Osteoblast (primary cell): ENCODE results near the gene PTPRD. TPM values are rescaled to one million over a fixed set of nuclear protein-coding genes. Genes with fewer than 3 reads are reported as not detected.

Experiments used
- DNase-seq: peaks from one replicate; pipeline ENCODE4 v3.0.0; 2011; ENCODE audit warnings: low spot score, mixed read lengths; ENCODE audit not compliant: insufficient read length; ENCODE audit errors: missing footprints
- H2AFZ ChIP-seq: 2 replicates; pipeline ENCODE4 v1.6.0; 2011; ENCODE audit warnings: mild to moderate bottlenecking, low read length
- H3K27ac ChIP-seq: 2 replicates; pipeline ENCODE4 v1.5.1; 2011; ENCODE audit warnings: mild to moderate bottlenecking, low read depth, low read length, moderate library complexity
- H3K27me3 ChIP-seq: 2 replicates; pipeline ENCODE4 v1.6.0; 2012; ENCODE audit warnings: mild to moderate bottlenecking, control low read depth, inconsistent platforms, low read length, moderate library complexity; ENCODE audit not compliant: insufficient read depth
- H3K36me3 ChIP-seq: 2 replicates; pipeline ENCODE4 v1.5.1; 2011; ENCODE audit warnings: mild to moderate bottlenecking, low read length, control low read depth, moderate library complexity; ENCODE audit not compliant: insufficient read depth
- H3K4me1 ChIP-seq: 2 replicates; pipeline ENCODE4 v1.5.1; 2011; ENCODE audit warnings: mild to moderate bottlenecking, low read length, control low read depth, moderate library complexity; ENCODE audit not compliant: insufficient read depth
- H3K4me2 ChIP-seq: 2 replicates; pipeline ENCODE4 v1.6.0; 2011; ENCODE audit warnings: mild to moderate bottlenecking, low read length; ENCODE audit not compliant: insufficient read depth
- H3K4me3 ChIP-seq: fragments of 200-600 bp; sonication (generic); 3 replicates; pipeline ENCODE4 v1.5.1; 2012; ENCODE audit warnings: mild to moderate bottlenecking, low read length, inconsistent platforms; ENCODE audit not compliant: insufficient read depth
- H3K79me2 ChIP-seq: 2 replicates; pipeline ENCODE4 v1.6.0; 2012; ENCODE audit warnings: mild to moderate bottlenecking, low read length, control low read depth, inconsistent platforms; ENCODE audit not compliant: insufficient read depth
- H3K9me3 ChIP-seq: 2 replicates; pipeline ENCODE4 v1.5.1; 2011; ENCODE audit warnings: low read depth, low read length, control low read depth
- H4K20me1 ChIP-seq: 2 replicates; pipeline ENCODE4 v1.6.0; 2012; ENCODE audit warnings: mild to moderate bottlenecking, low read length, control low read depth; ENCODE audit not compliant: insufficient read depth
- CTCF ChIP-seq: IDR thresholded peaks from 2 replicates; pipeline ENCODE4 v1.5.1; 2011; ENCODE audit warnings: mild to moderate bottlenecking, low read depth, low read length, moderate library complexity; ENCODE audit errors: extremely low read depth
- total RNA-seq: library from RNA; depleted of rRNA; stranded (reverse); fragments of >200 nt; gene quantifications from 2 replicates; pipeline ENCODE4 v1.2.3, GENCODE V29; 2012

Gene PTPRD
- total RNA-seq, 1 donor: 23.9 TPM

GRCh38 chr9:8477450-8477849 lies 2135.4 kb downstream of the PTPRD start:
- no peak for DNase-seq
- no peak overlapping the region for H3K4me3 ChIP-seq
- H3K27me3 ChIP-seq: no peaks in the 10 kb centered on the region
- H3K36me3 ChIP-seq: no peaks in the 10 kb centered on the region
- no peak overlapping the region for H3K27ac ChIP-seq
- H4K20me1 ChIP-seq: no peaks in the 10 kb centered on the region
- no peak overlapping the region for H2AFZ ChIP-seq
- TF ChIP-seq CTCF: no peak
- H3K4me1 ChIP-seq: no peaks in the 10 kb centered on the region
- no peak overlapping the region for H3K4me2 ChIP-seq
- H3K79me2 ChIP-seq: no peaks in the 10 kb centered on the region
- no peaks in the 10 kb centered on the region for H3K9me3 ChIP-seq

- Histone ChIP-seq H3K4me2 (no peak overlapping the region), H3K4me3 (no peak overlapping the region), H3K79me2 (no peaks in the 10 kb centered on the region), H4K20me1 (no peaks in the 10 kb centered on the region), H3K4me1 (no peaks in the 10 kb centered on the region), H3K36me3 (no peaks in the 10 kb centered on the region), H2AFZ (no peak overlapping the region), H3K9me3 (no peaks in the 10 kb centered on the region), H3K27ac (no peak overlapping the region), H3K27me3 (no peaks in the 10 kb centered on the region)
- TF ChIP-seq CTCF: no peak
- no peak for DNase-seq
Measured at GRCh38 chr9:8474937-8475336, 2137.9 kb downstream of the PTPRD start.

GRCh38 chr9:8473244-8474020 lies 2139.4 kb downstream of the PTPRD start:
- H3K4me2 ChIP-seq: no peak overlapping the region
- no peak for TF ChIP-seq CTCF
- H3K4me1 ChIP-seq: no peaks in the 10 kb centered on the region
- H3K27ac ChIP-seq: no peak overlapping the region
- no peaks in the 10 kb centered on the region for H3K79me2 ChIP-seq
- no peak for DNase-seq
- H4K20me1 ChIP-seq: no peaks in the 10 kb centered on the region
- no peak overlapping the region for H3K4me3 ChIP-seq
- no peak overlapping the region for H2AFZ ChIP-seq
- H3K9me3 ChIP-seq: no peaks in the 10 kb centered on the region
- no peaks in the 10 kb centered on the region for H3K36me3 ChIP-seq
- H3K27me3 ChIP-seq: no peaks in the 10 kb centered on the region

- H3K79me2 ChIP-seq: no peaks in the 10 kb centered on the region
- no peaks in the 10 kb centered on the region for H4K20me1 ChIP-seq
- no peak overlapping the region for H3K27ac ChIP-seq
- H3K36me3 ChIP-seq: no peaks in the 10 kb centered on the region
- H3K4me1 ChIP-seq: no peaks in the 10 kb centered on the region
- DNase-seq: no peak
- no peaks in the 10 kb centered on the region for H3K27me3 ChIP-seq
- no peak overlapping the region for H3K4me3 ChIP-seq
- H2AFZ ChIP-seq: no peak overlapping the region
- H3K4me2 ChIP-seq: no peak overlapping the region
- H3K9me3 ChIP-seq: no peaks in the 10 kb centered on the region
- TF ChIP-seq CTCF: no peak
Measured at GRCh38 chr9:8468045-8468637, 2144.7 kb downstream of the PTPRD start.
